BLaER1 treated with 17β-estradiol and CSF1 and Interleukin-3, amounts not matched to agents 10 nM and 100 nM (cell line): ENCODE data around the gene TPM1.

ENCODE experiments used
- H3K27ac ChIP-seq, 11 experiments: shearing (Covaris generic); formaldehyde crosslinking; 2 replicates each; pipeline ENCODE4 v1.8.1; 2022
- H3K27me3 ChIP-seq, 11 experiments: shearing (Covaris generic); formaldehyde crosslinking; 2 replicates each; pipeline ENCODE4 v1.8.1; 2022
- H3K36me3 ChIP-seq, 11 experiments: shearing (Covaris generic); formaldehyde crosslinking; 2 replicates each; pipeline ENCODE4 v1.8.1; 2022
- H3K4me1 ChIP-seq, 10 experiments: shearing (Covaris generic); formaldehyde crosslinking; 2 replicates each; pipeline ENCODE4 v1.8.1; 2022
- H3K4me2 ChIP-seq, 11 experiments: shearing (Covaris generic); formaldehyde crosslinking; 2 replicates each; pipeline ENCODE4 v1.8.1; 2022
- H3K4me3 ChIP-seq, 10 experiments: shearing (Covaris generic); formaldehyde crosslinking; 2 replicates each; pipeline ENCODE4 v1.8.1; 2022
- H3K9ac ChIP-seq, 11 experiments: shearing (Covaris generic); formaldehyde crosslinking; 2 replicates each; pipeline ENCODE4 v1.8.1; 2022
- H3K9me3 ChIP-seq, 11 experiments: shearing (Covaris generic); formaldehyde crosslinking; replicated peaks in 1 of 11; 2 replicates each; pipeline ENCODE4 v1.8.1; 2022
- H4K20me1 ChIP-seq, 11 experiments: shearing (Covaris generic); formaldehyde crosslinking; 2 replicates each; pipeline ENCODE4 v1.8.1; 2022
- Cebpa-rat ChIP-seq, 11 experiments: shearing (Covaris generic); IDR thresholded peaks; 2 replicates each; pipeline ENCODE4 v1.8.1; 2022

The TPM1 gene

GRCh38 chr15:63061975-63062374 lies 19.4 kb downstream of the TPM1 start:
- H3K27me3 ChIP-seq = no peaks in the 10 kb centered on the region
- H3K9me3 ChIP-seq = peaks cover 0 to 8% (median 0%) of the 10 kb centered on the region in 11 experiments; a peak in 2 of 22 replicates
- H3K4me2 ChIP-seq = no peak overlapping the region
- H3K4me1 ChIP-seq = peaks cover 0 to 24% (median 12%) of the 10 kb centered on the region in 10 experiments; a peak in 15 of 20 replicates
- no peak for TF ChIP-seq Cebpa-rat (IDR thresholded peaks at IDR 0.05)
- H3K4me3 ChIP-seq = no peak overlapping the region
- H4K20me1 ChIP-seq = no peaks in the 10 kb centered on the region
- peaks cover 25 to 84% (median 42%) of the 10 kb centered on the region in 11 experiments for H3K36me3 ChIP-seq
- no peak overlapping the region for H3K27ac ChIP-seq
- no peak overlapping the region for H3K9ac ChIP-seq

GRCh38 chr15:63063164-63063756 lies 20.7 kb downstream of the TPM1 start:
- no peak for TF ChIP-seq Cebpa-rat (IDR thresholded peaks at IDR 0.05)
- peaks cover 5 to 29% (median 19%) of the 10 kb centered on the region in 10 experiments; a peak in 18 of 20 replicates for H3K4me1 ChIP-seq
- H3K4me2 ChIP-seq = peak overlapping the region in 7 of 11 experiments; percentile 3 to 50 (median 20); a peak in 5 of 22 replicates

GRCh38 chr15:63063877-63064409 lies 21.4 kb downstream of the TPM1 start:
- no peak overlapping the region for H3K4me3 ChIP-seq
- H3K27ac ChIP-seq = no peak overlapping the region
- H3K9ac ChIP-seq = no peak overlapping the region
- no peak for TF ChIP-seq Cebpa-rat (IDR thresholded peaks at IDR 0.05)
- H3K9me3 ChIP-seq = peaks cover 0 to 8% (median 0%) of the 10 kb centered on the region in 11 experiments; a peak in 2 of 22 replicates
- 0 out of 22 replicates have a peak overlapping the region, but pooled peaks of 1 of the 11 experiments have one; percentile 50 for H3K4me2 ChIP-seq
- H3K4me1 ChIP-seq = peaks cover 5 to 32% (median 19%) of the 10 kb centered on the region in 10 experiments; a peak in 18 of 20 replicates
- no peaks in the 10 kb centered on the region for H3K27me3 ChIP-seq
- H4K20me1 ChIP-seq = no peaks in the 10 kb centered on the region
- peaks cover 22 to 73% (median 31%) of the 10 kb centered on the region in 11 experiments for H3K36me3 ChIP-seq

More at GRCh38 chr15:63063164-63063756, 20.7 kb downstream of the TPM1 start:
- peaks cover 24 to 73% (median 38%) of the 10 kb centered on the region in 11 experiments for H3K36me3 ChIP-seq
- H3K27me3 ChIP-seq = no peaks in the 10 kb centered on the region
- H4K20me1 ChIP-seq = no peaks in the 10 kb centered on the region
- no peak overlapping the region for H3K9ac ChIP-seq
- H3K9me3 ChIP-seq = peaks cover 0 to 8% (median 0%) of the 10 kb centered on the region in 11 experiments; a peak in 2 of 22 replicates
- H3K27ac ChIP-seq = no peak overlapping the region
- no peak overlapping the region for H3K4me3 ChIP-seq

GRCh38 chr15:63065262-63066221 lies 23.0 kb downstream of the TPM1 start:
- peaks cover 5 to 32% (median 19%) of the 10 kb centered on the region in 10 experiments; a peak in 18 of 20 replicates for H3K4me1 ChIP-seq
- no peak for TF ChIP-seq Cebpa-rat (IDR thresholded peaks at IDR 0.05)
- H4K20me1 ChIP-seq = no peaks in the 10 kb centered on the region
- peaks cover 10 to 65% (median 16%) of the 10 kb centered on the region in 11 experiments; a peak in 20 of 22 replicates for H3K36me3 ChIP-seq
- peaks cover 0 to 8% (median 0%) of the 10 kb centered on the region in 11 experiments; a peak in 2 of 22 replicates for H3K9me3 ChIP-seq
- H3K4me2 ChIP-seq = peak overlapping the region in 2 of 11 experiments; percentile 1 to 20; a peak in 2 of 22 replicates
- no peak overlapping the region for H3K4me3 ChIP-seq
- no peak overlapping the region for H3K9ac ChIP-seq
- no peak overlapping the region for H3K27ac ChIP-seq
- no peaks in the 10 kb centered on the region for H3K27me3 ChIP-seq

- peaks cover 5 to 32% (median 19%) of the 10 kb centered on the region in 10 experiments; a peak in 18 of 20 replicates for H3K4me1 ChIP-seq
- H4K20me1 ChIP-seq = no peaks in the 10 kb centered on the region
- no peak overlapping the region for H3K4me2 ChIP-seq
- H3K36me3 ChIP-seq = peaks cover 3 to 58% (median 9%) of the 10 kb centered on the region in 11 experiments; a peak in 19 of 22 replicates
- peaks cover 0 to 2% (median 0%) of the 10 kb centered on the region in 11 experiments; a peak in 2 of 22 replicates for H3K9me3 ChIP-seq
- no peak overlapping the region for H3K27ac ChIP-seq
- H3K4me3 ChIP-seq = no peak overlapping the region
- TF ChIP-seq Cebpa-rat (IDR thresholded peaks at IDR 0.05) = no peak
- H3K27me3 ChIP-seq = no peaks in the 10 kb centered on the region
- H3K9ac ChIP-seq = no peak overlapping the region
Observed at GRCh38 chr15:63066272-63066671, 23.7 kb downstream of the TPM1 start.

GRCh38 chr15:63067306-63067705 lies 24.8 kb downstream of the TPM1 start:
- no peak overlapping the region for H3K9ac ChIP-seq
- H3K27me3 ChIP-seq = no peaks in the 10 kb centered on the region
- peak overlapping the region in 5 of 11 experiments; percentile 10 to 71 (median 31); a peak in 6 of 22 replicates for H3K4me2 ChIP-seq
- H3K36me3 ChIP-seq = peaks cover 0 to 52% (median 4%) of the 10 kb centered on the region in 11 experiments; a peak in 6 of 22 replicates
- no peaks in the 10 kb centered on the region for H4K20me1 ChIP-seq
- TF ChIP-seq Cebpa-rat (IDR thresholded peaks at IDR 0.05) = no peak
- H3K4me1 ChIP-seq = peaks cover 5 to 32% (median 19%) of the 10 kb centered on the region in 10 experiments; a peak in 18 of 20 replicates
- no peak overlapping the region for H3K4me3 ChIP-seq
- H3K27ac ChIP-seq = 0 out of 22 replicates have a peak overlapping the region, but pooled peaks of 1 of the 11 experiments have one; percentile 6
- H3K9me3 ChIP-seq = no peaks in the 10 kb centered on the region; a peak in 1 of 22 replicates

GRCh38 chr15:63067976-63068743 lies 25.6 kb downstream of the TPM1 start:
- H3K27me3 ChIP-seq = no peaks in the 10 kb centered on the region
- H3K4me3 ChIP-seq = no peak overlapping the region
- no peak for TF ChIP-seq Cebpa-rat (IDR thresholded peaks at IDR 0.05)
- peaks cover 5 to 25% (median 17%) of the 10 kb centered on the region in 10 experiments; a peak in 17 of 20 replicates for H3K4me1 ChIP-seq
- H3K9me3 ChIP-seq = no peaks in the 10 kb centered on the region; a peak in 1 of 22 replicates
- no peak overlapping the region for H3K27ac ChIP-seq
- no peaks in the 10 kb centered on the region for H4K20me1 ChIP-seq
- H3K9ac ChIP-seq = no peak overlapping the region
- peaks cover 0 to 44% (median 0%) of the 10 kb centered on the region in 11 experiments; a peak in 4 of 22 replicates for H3K36me3 ChIP-seq
- H3K4me2 ChIP-seq = peak overlapping the region in 6 of 11 experiments; percentile 26 to 71 (median 32); a peak in 10 of 22 replicates

GRCh38 chr15:63069616-63070090 lies 27.1 kb downstream of the TPM1 start:
- H3K27me3 ChIP-seq = no peaks in the 10 kb centered on the region
- H3K36me3 ChIP-seq = peaks cover 0 to 29% (median 0%) of the 10 kb centered on the region in 11 experiments; a peak in 4 of 22 replicates
- no peak overlapping the region for H3K4me2 ChIP-seq
- TF ChIP-seq Cebpa-rat (IDR thresholded peaks at IDR 0.05) = no peak
- H3K9me3 ChIP-seq = no peaks in the 10 kb centered on the region
- H3K27ac ChIP-seq = no peak overlapping the region
- no peak overlapping the region for H3K4me3 ChIP-seq
- no peak overlapping the region for H3K9ac ChIP-seq
- H4K20me1 ChIP-seq = no peaks in the 10 kb centered on the region
- peaks cover 0 to 19% (median 11%) of the 10 kb centered on the region in 10 experiments; a peak in 15 of 20 replicates for H3K4me1 ChIP-seq
